GM12878 (cell line): Measurements from ENCODE around the gene ENOX1. TPM values are rescaled to one million over a fixed set of nuclear protein-coding genes. Genes with fewer than 3 reads are reported as not detected.

Experiments used
- ATAC-seq: fragments of 200-7000 bp; cut with Tn5 transposase; 3 replicates; pipeline ENCODE4 v1.9.1; 2020; ENCODE audit warnings: mild to moderate bottlenecking, moderate library complexity
- BruUV-seq: library from RNA; stranded (reverse); fragments of 400-500 nt; replicated peaks from 2 replicates; lab custom pipeline; 2021; lab: Mats Ljungman, UMichigan
- CTCF ChIA-PET: fragments of 300-600 bp; sonication (Branson Sonifier 250); formaldehyde crosslinking; extraction: SDS; loops from one replicate; lab custom pipeline; 2021; ENCODE audit warnings: inconsistent platforms; lab: Yijun Ruan, JAX
- POLR2A ChIA-PET: fragments of 350-600 bp; formaldehyde crosslinking; extraction: SDS; loops from one replicate; lab custom pipeline; 2021; ENCODE audit warnings: inconsistent platforms; lab: Charles Lee
- RAD21 ChIA-PET: fragments of 300-600 bp; sonication (Branson Sonifier 250); formaldehyde crosslinking; loops from one replicate; lab custom pipeline; 2023; ENCODE audit warnings: antibody characterized with exemption; ENCODE audit not compliant: unreplicated experiment; lab: Charles Lee
- SMC1A ChIA-PET: fragments of 300-600 bp; sonication (Branson Sonifier 250); formaldehyde crosslinking; loops from one replicate; lab custom pipeline; 2023; ENCODE audit not compliant: unreplicated experiment, uncharacterized antibody; lab: Charles Lee
- DNase-seq: peaks from one replicate; pipeline ENCODE4 v3.0.0-alpha.2; 2011; ENCODE audit warnings: low read depth, low spot score
- FAIRE-seq: peaks from 3 replicates; lab custom pipeline; 2011; peaks lifted over from hg19 to GRCh38; lab: Jason Lieb, UNC
- H2AFZ ChIP-seq: 2 replicates; pipeline ENCODE4 v1.6.0; 2011; ENCODE audit warnings: low read depth, low read length, control low read depth; ENCODE audit not compliant: control insufficient read depth
- H3K27ac ChIP-seq: 2 replicates; pipeline ENCODE4 v1.5.1; 2011; ENCODE audit warnings: control low read depth; ENCODE audit not compliant: control insufficient read depth, insufficient read depth
- H3K27me3 ChIP-seq, 2 experiments: replicated peaks in 1 of 2; 2 replicates each; pipeline versions ENCODE4 v1.6.0 to v1.6.1; 2011; ENCODE audit warnings: low read length in 1 of 2; ENCODE audit not compliant: control insufficient read depth in 2 of 2, insufficient read depth in 2 of 2
- H3K36me3 ChIP-seq, 2 experiments: 2 replicates each; pipeline ENCODE4 v1.5.1; 2011; ENCODE audit warnings: low read length in 1 of 2; ENCODE audit not compliant: control insufficient read depth in 2 of 2, insufficient read depth in 2 of 2
- H3K4me1 ChIP-seq: 2 replicates; pipeline ENCODE4 v1.6.1; 2011; ENCODE audit warnings: mild to moderate bottlenecking, low read length, moderate library complexity, mixed read lengths; ENCODE audit not compliant: control insufficient read depth, insufficient read depth
- H3K4me2 ChIP-seq: 2 replicates; pipeline ENCODE4 v1.6.0; 2011; ENCODE audit warnings: control low read depth; ENCODE audit not compliant: control insufficient read depth, insufficient read depth
- H3K4me3 ChIP-seq: fragments of 200-600 bp; sonication (generic); 2 replicates; pipeline ENCODE4 v1.5.1; 2016
- H3K79me2 ChIP-seq: 2 replicates; pipeline ENCODE4 v1.6.0; 2011; ENCODE audit warnings: low read length; ENCODE audit not compliant: control insufficient read depth, insufficient read depth
- H3K9ac ChIP-seq: 2 replicates; pipeline ENCODE4 v1.8.0; 2011; ENCODE audit warnings: low read length, control low read depth, mixed read lengths; ENCODE audit not compliant: control insufficient read depth, insufficient read depth
- H3K9me3 ChIP-seq: replicated peaks from 3 replicates; pipeline ENCODE4 v1.5.1; 2011; ENCODE audit warnings: mild to moderate bottlenecking, low read length; ENCODE audit not compliant: control insufficient read depth, insufficient read depth
- H4K20me1 ChIP-seq: 2 replicates; pipeline ENCODE4 v1.6.0; 2011; ENCODE audit not compliant: control insufficient read depth, insufficient read depth
- CEBPZ ChIP-seq: fragments of 150-350 bp; IDR thresholded peaks from 2 replicates; pipeline ENCODE4 v1.6.1; 2016; ENCODE audit warnings: low read depth, low read length
- CHD2 ChIP-seq: IDR thresholded peaks from 2 replicates; pipeline ENCODE4 v1.6.1; 2011; ENCODE audit warnings: low read depth, low read length, improper control_type of control experiment, borderline replicate concordance
- FOS ChIP-seq: IDR thresholded peaks from 3 replicates; pipeline ENCODE4 v1.6.1; 2011; ENCODE audit warnings: borderline replicate concordance; ENCODE audit not compliant: insufficient read length; ENCODE audit errors: extremely low read depth
- HDAC2 ChIP-seq: fragments of 200-600 bp; sonication (generic); IDR thresholded peaks from 2 replicates; pipeline ENCODE4 v1.6.1; 2017
- IKZF1 ChIP-seq: fragments of 450-650 bp; conservative IDR thresholded peaks from 2 replicates; pipeline ENCODE4 v1.6.1; 2017; ENCODE audit warnings: antibody characterized with exemption, mild to moderate bottlenecking
- NFYA ChIP-seq: IDR thresholded peaks from 2 replicates; pipeline ENCODE4 v1.6.1; 2011; ENCODE audit warnings: low read depth, mild to moderate bottlenecking, low read length, improper control_type of control experiment, borderline replicate concordance
- PML ChIP-seq: IDR thresholded peaks from 2 replicates; pipeline ENCODE4 v1.6.1; 2012; ENCODE audit warnings: low read length, inconsistent platforms
- REST ChIP-seq: IDR thresholded peaks from 2 replicates; pipeline ENCODE4 v1.6.1; 2012; ENCODE audit warnings: mild to moderate bottlenecking, low read depth, low read length
- SREBF1 ChIP-seq: IDR thresholded peaks from 2 replicates; pipeline ENCODE4 v1.6.1; 2012; ENCODE audit warnings: mild to moderate bottlenecking, low read length
- ZNF217 ChIP-seq: fragments of 450-650 bp; IDR thresholded peaks from 2 replicates; pipeline ENCODE4 v1.6.1; 2017; ENCODE audit warnings: antibody characterized with exemption, mild to moderate bottlenecking
- WGBS: methylation state at CpG from one replicate; pipeline ENCODE4 v1.1.6; 2016; ENCODE audit warnings: low lambda C conversion rate; ENCODE audit not compliant: insufficient replicate concordance, insufficient coverage; ENCODE audit errors: missing lambda C conversion rate; 5-methylcytosine and 5-hydroxymethylcytosine counted together
- in situ Hi-C: fragments of 300-500 bp; cut with MboI; formaldehyde crosslinking; loops from 9 replicates; pipeline ENCODE4 v1.14.3; 2018; ENCODE audit warnings: mixed read lengths
- intact Hi-C: fragments of 100-400 bp; cut with micrococcal nuclease; formaldehyde crosslinking; loops from one replicate; pipeline ENCODE4 v1.14.2; 2022; ENCODE audit not compliant: unreplicated experiment
- polyA plus RNA-seq, 11 experiments: library from polyadenylated mRNA; depleted of rRNA in 4 of 11; unstranded in 6 of 11; stranded (reverse) in 5 of 11; fragments of >200 nt; fragmentation: Nextera tagmentation in 4 of 11; fragmentation: Illumina TruSeq in 1 of 11; extraction: Ambion mirVana in 4 of 11; extraction: Trizol in 1 of 11; gene quantifications; 1 replicate in 1 of 11; 2 replicates in 10 of 11; pipeline versions ENCODE4 v1.2.1 to v1.2.3, GENCODE V29; 2011 to 2016; ENCODE audit warnings: inconsistent platforms in 2 of 11, missing spikeins in 2 of 11, low read depth in 1 of 11
- total RNA-seq, 4 experiments: library from RNA; depleted of rRNA in 3 of 4; stranded (reverse); fragments of >200 nt in 3 of 4; fragmentation: Illumina TruSeq in 1 of 4; extraction: Trizol in 1 of 4; gene quantifications; 2 replicates each; pipeline versions ENCODE4 v1.2.1 to v1.2.3, GENCODE V29; 2013 to 2021
- TF ChIP-seq, protein P1 (sequence below): fragments of 450-650 bp; IDR thresholded peaks from 2 replicates; pipeline ENCODE4 v1.6.1; 2017; ENCODE audit warnings: antibody characterized with exemption, mild to moderate bottlenecking, moderate library complexity
- TF ChIP-seq, protein P2 (sequence below): fragments of 450-650 bp; IDR thresholded peaks from 2 replicates; pipeline ENCODE4 v1.6.1; 2017; ENCODE audit warnings: low read depth, mild to moderate bottlenecking, moderate library complexity

The ENOX1 gene
- total and polyA plus RNA-seq, 10 of the 15 experiments (the other 5 are each of a cell fraction or from before 2014, with no cell fraction given) = 0.11 to 0.26 (median 0.15) TPM

- intact Hi-C loops (no loop called here), in situ Hi-C loops (no loop called here)
- CTCF ChIA-PET = no interaction called here
- H3K9ac ChIP-seq = no peak overlapping the region
- SMC1A ChIA-PET = interaction anchor here (1.5 kb wide), 1 partner anchor 21 kb away, joined by 3 read pairs; no protein-coding TSS in a partner anchor
- H3K27me3 ChIP-seq = no peaks in the 10 kb centered on the region
- no peak for ATAC-seq
- H3K4me2 ChIP-seq = no peak overlapping the region
- DNase-seq = no peak
- H3K9me3 ChIP-seq = no peaks in the 10 kb centered on the region
- H3K27ac ChIP-seq = no peak overlapping the region
- no peaks in the 10 kb centered on the region for H4K20me1 ChIP-seq
- WGBS = 0% methylated on average over 2 of the region's 2 CpGs
- no peak overlapping the region for H2AFZ ChIP-seq
- no peak overlapping the region for H3K4me3 ChIP-seq
- FAIRE-seq = no peak
- H3K36me3 ChIP-seq = no peaks in the 10 kb centered on the region
- POLR2A ChIA-PET = no interaction called here
- H3K79me2 ChIP-seq = no peaks in the 10 kb centered on the region
- RAD21 ChIA-PET = no interaction called here
- BruUV-seq = no TSS peak
- no peaks in the 10 kb centered on the region for H3K4me1 ChIP-seq
- TF ChIP-seq IKZF1 (no peak), NFYA (no peak), ZNF217 (no peak), PML (no peak), REST (no peak), SREBF1 (no peak), CEBPZ (no peak), HDAC2 (no peak), FOS (no peak), CHD2 (no peak)
- TF ChIP-seq, protein P1, sequence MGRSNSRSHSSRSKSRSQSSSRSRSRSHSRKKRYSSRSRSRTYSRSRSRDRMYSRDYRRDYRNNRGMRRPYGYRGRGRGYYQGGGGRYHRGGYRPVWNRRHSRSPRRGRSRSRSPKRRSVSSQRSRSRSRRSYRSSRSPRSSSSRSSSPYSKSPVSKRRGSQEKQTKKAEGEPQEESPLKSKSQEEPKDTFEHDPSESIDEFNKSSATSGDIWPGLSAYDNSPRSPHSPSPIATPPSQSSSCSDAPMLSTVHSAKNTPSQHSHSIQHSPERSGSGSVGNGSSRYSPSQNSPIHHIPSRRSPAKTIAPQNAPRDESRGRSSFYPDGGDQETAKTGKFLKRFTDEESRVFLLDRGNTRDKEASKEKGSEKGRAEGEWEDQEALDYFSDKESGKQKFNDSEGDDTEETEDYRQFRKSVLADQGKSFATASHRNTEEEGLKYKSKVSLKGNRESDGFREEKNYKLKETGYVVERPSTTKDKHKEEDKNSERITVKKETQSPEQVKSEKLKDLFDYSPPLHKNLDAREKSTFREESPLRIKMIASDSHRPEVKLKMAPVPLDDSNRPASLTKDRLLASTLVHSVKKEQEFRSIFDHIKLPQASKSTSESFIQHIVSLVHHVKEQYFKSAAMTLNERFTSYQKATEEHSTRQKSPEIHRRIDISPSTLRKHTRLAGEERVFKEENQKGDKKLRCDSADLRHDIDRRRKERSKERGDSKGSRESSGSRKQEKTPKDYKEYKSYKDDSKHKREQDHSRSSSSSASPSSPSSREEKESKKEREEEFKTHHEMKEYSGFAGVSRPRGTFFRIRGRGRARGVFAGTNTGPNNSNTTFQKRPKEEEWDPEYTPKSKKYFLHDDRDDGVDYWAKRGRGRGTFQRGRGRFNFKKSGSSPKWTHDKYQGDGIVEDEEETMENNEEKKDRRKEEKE = no peak
- TF ChIP-seq, protein P2, sequence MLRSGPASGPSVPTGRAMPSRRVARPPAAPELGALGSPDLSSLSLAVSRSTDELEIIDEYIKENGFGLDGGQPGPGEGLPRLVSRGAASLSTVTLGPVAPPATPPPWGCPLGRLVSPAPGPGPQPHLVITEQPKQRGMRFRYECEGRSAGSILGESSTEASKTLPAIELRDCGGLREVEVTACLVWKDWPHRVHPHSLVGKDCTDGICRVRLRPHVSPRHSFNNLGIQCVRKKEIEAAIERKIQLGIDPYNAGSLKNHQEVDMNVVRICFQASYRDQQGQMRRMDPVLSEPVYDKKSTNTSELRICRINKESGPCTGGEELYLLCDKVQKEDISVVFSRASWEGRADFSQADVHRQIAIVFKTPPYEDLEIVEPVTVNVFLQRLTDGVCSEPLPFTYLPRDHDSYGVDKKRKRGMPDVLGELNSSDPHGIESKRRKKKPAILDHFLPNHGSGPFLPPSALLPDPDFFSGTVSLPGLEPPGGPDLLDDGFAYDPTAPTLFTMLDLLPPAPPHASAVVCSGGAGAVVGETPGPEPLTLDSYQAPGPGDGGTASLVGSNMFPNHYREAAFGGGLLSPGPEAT = no peak
Measured at GRCh38 chr13:43720780-43721397, 65.9 kb downstream of the ENOX1 start.
